Thyroid gland (tissue), 4 donors: ENCODE measurements around the gene MTFR2. TPM values are rescaled to one million over a fixed set of nuclear protein-coding genes. Genes with fewer than 3 reads are reported as not detected.
A peak's percentile ranks its signal among the peaks of the same experiment; 100 is the strongest.

Experiments used
- DNase-seq, 2 donors: peaks; one replicate each; pipeline ENCODE4 v3.0.0-alpha.2; 2019
- H3K27ac ChIP-seq, 3 donors: fragments of 200-600 bp; sonication (generic); 1 replicate in 2 of 3; 2 replicates in 1 of 3; pipeline ENCODE4 v1.5.1; 2016 to 2019; ENCODE audit warnings: mild to moderate bottlenecking in 1 of 3, moderate library complexity in 1 of 3
- H3K27me3 ChIP-seq: fragments of 200-600 bp; sonication (generic); one replicate; pipeline ENCODE4 v1.5.1; 2019
- H3K36me3 ChIP-seq, 2 donors: fragments of 200-600 bp; sonication (generic); one replicate each; pipeline ENCODE4 v1.5.1; 2016 to 2019
- H3K4me1 ChIP-seq, 2 donors: fragments of 200-600 bp; sonication (generic); one replicate each; pipeline ENCODE4 v1.5.1; 2017 to 2019
- H3K4me3 ChIP-seq, 3 donors: fragments of 200-600 bp; sonication (generic); replicated peaks in 1 of 3; 1 replicate in 2 of 3; 2 replicates in 1 of 3; pipeline ENCODE4 v1.5.1; 2016; ENCODE audit warnings: mild to moderate bottlenecking in 1 of 3
- H3K9me3 ChIP-seq: fragments of 200-600 bp; sonication (generic); one replicate; pipeline ENCODE4 v1.5.1; 2017
- CTCF ChIP-seq, 6 experiments: fragments of 200-600 bp in 3 of 6; fragments of 450-650 bp in 3 of 6; sonication (generic) in 3 of 6; IDR thresholded peaks; one replicate each; pipeline ENCODE4 v1.5.1; 2016 to 2019; ENCODE audit warnings: antibody characterized with exemption in 6 of 6, mild to moderate bottlenecking in 2 of 6, inconsistent platforms in 1 of 6, moderate library complexity in 1 of 6
- POLR2A ChIP-seq, 2 donors: fragments of 450-650 bp; IDR thresholded peaks; one replicate each; pipeline ENCODE4 v1.6.1; 2017; ENCODE audit warnings: antibody characterized with exemption in 2 of 2, mild to moderate bottlenecking in 2 of 2, moderate library complexity in 1 of 2
- WGBS, 2 donors: methylation state at CpG; one replicate each; pipeline ENCODE4 v1.1.5; 2017; 5-methylcytosine and 5-hydroxymethylcytosine counted together
- intact Hi-C: fragments of 100-400 bp; cut with DNase I; formaldehyde crosslinking; loops from one replicate; pipeline ENCODE4 v1.15.1; 2023
- total RNA-seq, 4 donors: library from RNA; depleted of rRNA; stranded (reverse); fragments of >200 nt; gene quantifications; one replicate each; pipeline ENCODE4 v1.2.3, GENCODE V29; 2016

Gene MTFR2
- total RNA-seq, 4 donors from 2014 or later, result 0.54 to 0.59 TPM; not detected in 2

DNA sequence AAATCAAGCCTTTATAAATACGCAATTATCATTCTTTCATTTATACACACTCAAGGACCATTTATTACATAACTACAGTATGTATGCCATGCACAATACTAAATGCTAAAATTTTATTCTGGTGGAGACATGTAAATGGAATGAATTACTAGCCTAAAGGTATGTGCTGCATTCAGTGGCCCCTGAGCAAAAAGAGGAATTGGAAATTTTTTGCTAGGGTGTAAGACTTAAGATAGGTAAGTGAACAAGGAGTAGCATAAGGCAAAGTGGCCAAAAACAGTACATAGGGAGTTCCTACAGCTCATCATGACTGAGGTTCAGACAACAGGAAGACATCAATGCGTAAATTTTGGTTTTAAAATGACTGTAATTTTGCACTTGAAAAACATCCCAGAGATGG is 2.3 kb upstream of the MTFR2 start:
- peaks cover 0 to under 1% of the 10 kb centered on the region in 2 donors for H3K36me3 ChIP-seq
- intact Hi-C loops, result no loop called here
- no peak for DNase-seq
- H3K4me3 ChIP-seq, result no peak overlapping the region
- H3K4me1 ChIP-seq, result peaks cover 10 to 15% of the 10 kb centered on the region in 2 donors
- H3K9me3 ChIP-seq, result no peaks in the 10 kb centered on the region
- H3K27me3 ChIP-seq, result no peaks in the 10 kb centered on the region
- no peak overlapping the region for H3K27ac ChIP-seq
- WGBS, 2 donors, result 71% methylated on average over 2 of the region's 2 CpGs
- no peak for TF ChIP-seq POLR2A (IDR thresholded peaks at IDR 0.05)
- no peak for TF ChIP-seq CTCF (IDR thresholded peaks at IDR 0.05)

DNA sequence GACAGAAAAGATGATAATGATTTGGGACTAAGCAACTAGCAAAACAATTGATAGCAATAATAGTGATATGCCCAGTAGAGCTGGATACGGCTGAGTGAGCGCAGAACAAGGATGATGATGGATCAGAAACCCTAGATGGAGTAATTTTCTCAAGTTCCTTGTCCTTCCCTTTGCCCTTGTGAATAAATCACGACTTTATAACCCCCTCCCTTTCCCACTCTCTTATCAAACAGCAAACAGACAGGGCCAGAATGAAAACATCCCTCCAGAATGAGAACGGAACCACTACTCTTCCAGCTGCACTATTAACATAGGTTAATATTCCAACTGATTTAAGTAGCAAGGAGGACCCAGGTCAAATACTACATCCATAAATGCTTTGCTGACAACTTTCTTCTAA is 1.3 kb upstream of the MTFR2 start:
- DNase-seq, result no peak
- Histone ChIP-seq H3K36me3 (no peaks in the 10 kb centered on the region), H3K27ac (no peak overlapping the region), H3K27me3 (no peaks in the 10 kb centered on the region), H3K4me3 (no peak overlapping the region), H3K4me1 (peaks cover 10 to 15% of the 10 kb centered on the region in 2 donors), H3K9me3 (no peaks in the 10 kb centered on the region)
- TF ChIP-seq POLR2A (IDR thresholded peaks at IDR 0.05), result no peak
- WGBS, 2 donors, result 45 to 47% methylated on average over 4 of the region's 4 CpGs
- intact Hi-C loops, result no loop called here

DNA sequence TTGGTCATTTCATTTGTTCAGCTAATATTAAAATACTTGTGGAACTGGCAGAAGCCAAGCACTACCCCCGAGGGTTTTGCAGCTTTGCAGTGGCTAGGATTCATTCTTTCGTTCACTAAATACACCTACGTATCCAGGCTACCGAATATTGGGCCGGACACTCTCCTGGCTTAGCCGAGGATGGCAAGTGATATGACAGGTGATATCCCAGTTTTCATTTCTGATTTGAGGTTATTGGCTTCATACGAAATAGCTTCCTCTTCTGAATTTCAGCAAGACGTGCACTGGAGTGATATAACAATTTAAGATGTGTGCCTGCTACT is 536 bp upstream of the MTFR2 start:
- H3K27ac ChIP-seq, result peak overlapping the region; percentile 18 to 27 (median 21)
- no peak for DNase-seq
- TF ChIP-seq CTCF (IDR thresholded peaks at IDR 0.05) (no peak), POLR2A (IDR thresholded peaks at IDR 0.05) (no peak)
- no peaks in the 10 kb centered on the region for H3K27me3 ChIP-seq
- intact Hi-C loops, result no loop called here
- H3K36me3 ChIP-seq, result no peaks in the 10 kb centered on the region
- H3K4me1 ChIP-seq, result peaks cover 10 to 15% of the 10 kb centered on the region in 2 donors
- 0 to 1% methylated on average over 8 of the region's 8 CpGs for WGBS, 2 donors
- H3K4me3 ChIP-seq, result peak overlapping the region; percentile 42 to 47 (median 45)
- no peaks in the 10 kb centered on the region for H3K9me3 ChIP-seq

GRCh38 chr6:136249336-136249735 is 775 bp downstream of the MTFR2 start:
- Histone ChIP-seq H3K27ac (no peak overlapping the region), H3K4me1 (peaks cover 10 to 15% of the 10 kb centered on the region in 2 donors), H3K36me3 (no peaks in the 10 kb centered on the region), H3K4me3 (no peak overlapping the region), H3K27me3 (no peaks in the 10 kb centered on the region), H3K9me3 (no peaks in the 10 kb centered on the region)
- 12 to 22% methylated on average over 6 of the region's 6 CpGs for WGBS, 2 donors
- intact Hi-C loops, result no loop called here
- TF ChIP-seq POLR2A (IDR thresholded peaks at IDR 0.05) (no peak), CTCF (IDR thresholded peaks at IDR 0.05) (no peak)
- no peak for DNase-seq

GRCh38 chr6:136244061-136244616 is 6.0 kb downstream of the MTFR2 start:
- Histone ChIP-seq H3K4me1 (no peaks in the 10 kb centered on the region), H3K27ac (no peak overlapping the region), H3K36me3 (no peaks in the 10 kb centered on the region), H3K27me3 (no peaks in the 10 kb centered on the region), H3K9me3 (no peaks in the 10 kb centered on the region), H3K4me3 (no peak overlapping the region)
- intact Hi-C loops, result no loop called here
- no peak for TF ChIP-seq POLR2A (IDR thresholded peaks at IDR 0.05)
- TF ChIP-seq CTCF (IDR thresholded peaks at IDR 0.05), result no peak
- 91 to 96% methylated on average over 5 of the region's 5 CpGs for WGBS, 2 donors
- DNase-seq, result no peak
